ENCODE results near the gene REEP3.
"Not testable (repeated sequence)": the region's sequence is repeated elsewhere in the genome, so short reads cannot be mapped to it uniquely, and the experiment has no call there.

The REEP3 gene

DNA sequence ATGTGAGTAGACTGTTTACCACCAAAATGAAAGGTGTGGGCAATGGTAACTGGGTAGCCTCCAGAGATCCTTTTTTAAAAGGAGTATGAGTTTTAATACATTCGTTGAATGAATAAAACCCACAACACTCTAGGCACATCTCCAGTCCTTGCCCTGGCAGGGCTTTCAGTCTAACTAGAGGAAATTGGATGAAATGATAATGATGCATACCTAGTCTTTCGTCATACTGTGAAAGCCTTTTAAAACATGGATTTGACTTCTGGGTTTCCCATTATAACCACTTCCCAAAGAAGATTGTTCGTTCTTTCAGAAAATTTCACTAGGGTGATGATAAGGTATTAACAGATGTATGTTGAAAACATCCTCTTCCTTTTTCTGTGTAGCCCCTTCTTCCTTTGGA, 110.8 kb downstream of the REEP3 start:
- no peak for DNase-seq

DNA sequence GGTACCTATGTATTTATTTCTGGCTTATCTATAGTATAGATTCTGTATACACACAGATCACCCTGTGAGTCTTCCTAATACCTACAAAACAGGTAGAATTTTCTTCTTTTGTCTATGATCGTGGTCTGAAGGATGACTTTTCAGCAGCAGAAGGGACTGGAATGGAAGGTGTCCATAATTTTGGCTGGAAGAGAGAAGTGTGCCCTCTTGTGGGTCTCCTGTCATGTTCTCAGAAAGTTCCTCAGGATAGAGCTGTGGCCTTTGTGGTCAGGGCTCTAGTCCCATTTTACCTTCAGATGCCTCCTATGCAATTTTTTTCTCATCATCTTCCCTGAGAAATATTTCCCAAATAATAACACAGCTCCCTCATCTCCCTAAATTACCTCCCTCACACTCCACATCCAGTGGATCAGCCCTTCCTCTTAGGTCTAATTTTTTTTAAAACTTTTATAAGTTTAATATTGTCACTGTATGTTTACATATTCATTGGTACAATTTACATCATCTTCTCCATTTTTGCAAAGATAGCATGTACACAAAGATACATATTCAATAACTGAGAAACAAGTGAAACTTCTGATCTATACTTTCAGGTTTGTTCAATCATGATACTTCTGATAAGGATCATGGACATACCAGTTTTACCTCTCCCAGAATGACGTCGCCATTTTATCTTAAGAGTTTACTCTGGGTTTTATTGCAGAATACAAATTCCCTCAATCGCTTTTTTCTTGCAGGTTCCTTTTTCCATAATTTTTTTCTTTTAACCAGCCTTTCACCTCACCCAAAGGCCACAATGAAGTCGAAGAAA, 112.7 kb downstream of the REEP3 start:
- no peak for DNase-seq

DNA sequence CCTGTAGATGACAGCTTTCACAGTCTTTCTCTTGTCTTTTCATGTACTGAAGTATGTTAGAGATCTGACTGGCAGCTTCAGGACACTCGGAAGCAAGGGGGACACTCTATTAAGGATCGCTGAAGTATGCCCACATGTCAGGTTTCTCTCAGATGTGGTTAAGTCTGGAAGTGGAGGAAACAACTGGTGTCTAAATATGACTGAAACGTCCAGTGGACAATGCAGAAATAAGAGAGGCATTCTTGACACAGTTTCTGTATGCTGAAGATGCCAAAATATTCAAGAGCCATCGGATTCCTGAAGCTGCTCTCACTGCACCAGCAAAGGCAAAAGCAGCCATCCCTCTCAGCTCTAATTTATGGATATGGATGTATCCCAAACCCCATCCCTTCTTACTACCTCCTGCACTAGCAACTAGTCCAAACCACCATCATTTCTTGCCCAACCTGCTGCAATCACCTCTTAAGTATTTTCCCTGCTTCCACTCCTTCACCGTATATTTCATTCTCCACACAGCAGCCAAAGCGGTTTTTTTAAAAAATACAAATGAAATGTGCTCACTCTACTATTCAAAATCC, 113.4 kb downstream of the REEP3 start:
- no peak for DNase-seq

DNA sequence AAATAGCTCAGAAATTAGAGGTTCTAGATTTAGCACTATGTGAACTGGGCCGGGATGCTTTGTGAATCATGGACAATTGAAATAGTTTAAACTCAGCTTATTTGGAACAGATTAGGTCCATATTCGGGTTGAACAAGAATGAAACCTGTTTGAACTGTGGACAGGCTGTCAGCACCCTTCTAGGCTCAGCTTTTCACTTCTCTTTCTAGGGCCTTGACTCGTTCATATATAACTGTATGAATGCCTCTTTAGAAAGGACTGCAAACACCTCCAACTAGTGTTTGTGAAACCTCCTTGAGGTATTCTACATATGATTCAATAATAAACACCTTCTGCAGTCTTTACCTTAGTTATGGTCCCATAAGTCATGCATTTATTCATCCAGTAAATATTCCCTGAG, 115.6 kb downstream of the REEP3 start:
- DNase-seq, result no peak

DNA sequence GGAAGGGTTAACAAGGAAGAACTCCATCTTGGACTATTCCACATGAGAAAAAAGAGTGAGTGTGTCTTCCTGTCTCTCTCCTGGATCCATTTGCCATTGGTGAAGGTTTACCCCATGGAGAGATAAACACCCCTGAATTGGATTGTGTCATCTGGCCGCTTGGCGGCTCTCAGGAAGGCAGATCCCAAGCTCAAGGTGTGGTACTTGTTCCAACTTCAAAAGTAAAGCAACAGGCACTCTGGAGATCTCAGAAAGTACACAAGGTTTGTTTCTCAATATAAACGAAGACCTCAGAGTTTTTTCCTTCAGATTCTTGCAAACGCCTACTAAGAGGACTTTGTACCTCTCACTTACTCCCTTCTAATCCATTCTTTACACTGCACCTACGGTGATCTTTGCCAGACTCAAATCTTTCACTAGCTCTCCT, 116.7 kb downstream of the REEP3 start:
- no peak for DNase-seq

DNA sequence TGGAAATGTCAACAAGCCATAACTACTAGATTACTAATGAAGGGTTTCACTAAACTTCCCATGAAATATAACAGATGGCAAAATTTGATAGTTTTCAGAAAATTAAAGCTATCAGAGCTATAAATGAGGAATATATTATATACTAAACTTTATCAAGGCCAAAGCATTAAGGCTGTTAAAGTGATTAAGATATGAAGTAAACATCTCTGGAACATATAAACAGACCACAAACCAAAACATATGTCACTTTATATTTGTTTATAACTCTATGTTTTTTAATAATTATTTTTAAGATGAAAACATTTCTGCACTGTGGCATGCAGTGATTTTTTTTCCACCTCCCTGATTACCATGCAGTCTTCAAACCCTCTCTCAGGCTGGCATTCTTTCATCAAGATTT, 120.2 kb downstream of the REEP3 start:
- DNase-seq, result no peak

DNA sequence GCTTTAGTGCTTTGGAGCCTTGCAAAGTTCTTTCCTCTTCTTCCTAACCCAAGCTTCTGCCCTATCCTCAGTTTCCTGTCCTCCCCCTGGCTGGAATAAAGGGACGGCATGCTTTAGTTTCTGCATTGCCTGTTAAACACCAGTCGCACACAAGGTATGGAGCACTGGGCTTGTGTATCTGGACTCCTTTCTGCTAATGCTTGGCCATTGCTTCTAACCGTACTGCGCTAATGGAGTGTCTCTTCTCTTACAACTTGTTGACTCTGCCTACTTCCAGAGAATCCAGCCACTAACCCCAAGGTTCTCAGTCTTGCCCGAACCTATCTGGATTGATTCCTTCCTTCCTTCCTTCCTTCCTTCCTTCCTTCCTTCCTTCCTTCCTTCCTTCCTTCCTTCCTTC, 120.6 kb downstream of the REEP3 start:
- no peak for DNase-seq

DNA sequence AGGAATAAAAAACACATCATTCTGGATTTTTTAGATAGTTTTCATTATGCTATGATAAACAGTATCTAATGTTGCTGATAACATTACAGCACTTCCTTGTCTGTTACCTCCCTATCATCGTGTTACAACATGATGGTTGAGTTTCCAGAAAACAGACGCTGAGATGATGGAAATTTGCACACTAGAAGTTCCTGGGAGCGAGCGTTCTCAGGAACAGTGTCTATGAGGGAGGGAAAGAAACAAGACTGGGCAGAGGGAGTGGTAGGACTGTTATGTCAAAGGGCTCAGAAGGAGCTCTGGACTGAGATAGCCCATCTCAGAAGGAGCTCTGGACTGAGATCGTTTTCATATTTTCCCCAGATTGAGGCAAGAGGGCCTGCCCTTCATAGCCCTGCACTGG, 121.6 kb downstream of the REEP3 start:
- DNase-seq, result no peak

DNA sequence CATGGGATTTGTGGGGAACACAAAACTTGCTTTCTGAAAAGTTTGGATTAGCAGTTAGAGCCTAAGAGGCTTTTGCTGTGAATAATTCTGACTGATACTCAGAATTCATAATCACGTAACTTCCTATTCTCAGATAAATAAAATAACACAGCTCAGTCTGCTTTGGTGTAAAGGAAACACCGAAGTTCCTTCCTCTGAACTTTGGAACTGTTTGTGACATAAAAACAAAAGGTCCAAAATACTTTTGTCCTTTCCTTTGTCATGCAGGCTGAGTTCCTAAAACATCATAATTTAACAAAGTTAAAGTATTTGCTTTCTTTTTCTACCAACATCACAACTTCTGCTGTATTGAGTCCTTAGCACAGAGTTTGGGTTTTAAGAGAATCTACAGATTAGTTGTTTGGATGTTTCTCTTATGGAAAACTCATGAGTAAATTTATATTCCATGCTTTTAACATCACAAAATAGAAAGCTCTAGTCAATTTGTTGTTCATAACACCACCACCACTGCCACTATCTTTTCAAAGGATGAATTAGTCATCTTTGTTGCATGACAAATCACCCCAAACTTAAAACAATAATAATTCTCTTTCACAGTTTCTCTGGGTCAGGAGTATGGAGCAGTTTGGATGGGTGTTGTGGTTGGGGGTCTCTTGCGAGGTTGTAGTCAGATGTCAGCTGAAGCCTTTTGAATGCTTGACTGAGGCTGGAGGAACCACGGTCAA, 123.4 kb downstream of the REEP3 start:
- DNase-seq, result no peak

DNA sequence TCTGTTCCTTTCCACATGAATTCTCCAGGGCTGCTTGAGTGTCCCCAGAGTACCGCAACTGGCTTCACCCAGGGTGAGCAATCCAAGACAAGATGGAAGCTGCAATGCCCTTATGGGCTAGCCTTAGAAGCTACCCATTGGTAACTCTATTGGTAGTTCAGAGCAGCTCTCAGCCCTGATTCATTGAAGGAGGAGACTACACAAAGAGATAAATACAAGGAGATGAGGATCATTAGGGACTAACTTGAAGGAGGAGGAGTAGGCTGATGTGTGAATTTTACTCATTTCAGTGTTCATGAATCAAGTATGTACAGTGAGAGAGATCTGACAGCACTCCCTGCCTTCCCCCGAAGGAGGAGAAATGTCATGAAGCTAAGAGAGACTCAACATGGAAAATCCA, 124.0 kb downstream of the REEP3 start:
- DNase-seq, result no peak

DNA sequence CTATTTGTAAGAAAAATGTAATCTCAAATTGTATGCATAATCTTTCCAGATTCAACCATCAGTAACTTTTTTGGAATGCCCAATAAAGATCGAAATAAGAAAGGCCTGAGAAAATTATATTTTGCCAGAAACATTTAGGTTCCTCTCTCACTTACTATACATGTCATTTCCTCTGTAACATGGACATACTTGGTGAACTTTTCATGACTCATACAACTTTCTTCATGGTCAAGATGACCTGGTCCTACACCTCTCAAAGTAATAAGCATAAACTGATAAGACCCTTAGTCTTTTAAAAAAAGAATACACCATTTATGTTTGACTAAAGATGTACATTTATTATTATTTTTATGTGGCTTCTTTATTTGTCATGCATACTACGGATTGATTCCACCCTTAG, 125.3 kb downstream of the REEP3 start:
- DNase-seq, result no peak

DNA sequence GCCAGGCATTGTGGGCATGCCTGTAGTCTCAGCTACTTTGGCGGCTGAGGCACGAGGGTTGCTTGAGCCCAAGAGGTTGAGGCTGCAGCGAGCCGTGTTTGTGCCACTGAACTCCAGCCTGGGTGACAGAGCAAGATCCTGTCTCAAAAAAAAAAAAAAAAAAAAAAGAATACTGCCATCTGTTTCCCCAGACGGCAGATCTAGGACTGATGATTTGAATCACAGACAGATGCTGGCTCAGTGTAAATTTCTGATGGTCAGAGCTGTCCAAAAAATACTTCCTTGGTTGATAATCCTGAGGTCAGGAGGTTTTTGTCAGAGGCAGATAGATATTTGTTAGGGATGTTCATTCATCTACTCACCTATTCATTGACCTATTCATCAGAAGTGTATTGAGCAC, 130.7 kb downstream of the REEP3 start:
- no peak for DNase-seq

DNA sequence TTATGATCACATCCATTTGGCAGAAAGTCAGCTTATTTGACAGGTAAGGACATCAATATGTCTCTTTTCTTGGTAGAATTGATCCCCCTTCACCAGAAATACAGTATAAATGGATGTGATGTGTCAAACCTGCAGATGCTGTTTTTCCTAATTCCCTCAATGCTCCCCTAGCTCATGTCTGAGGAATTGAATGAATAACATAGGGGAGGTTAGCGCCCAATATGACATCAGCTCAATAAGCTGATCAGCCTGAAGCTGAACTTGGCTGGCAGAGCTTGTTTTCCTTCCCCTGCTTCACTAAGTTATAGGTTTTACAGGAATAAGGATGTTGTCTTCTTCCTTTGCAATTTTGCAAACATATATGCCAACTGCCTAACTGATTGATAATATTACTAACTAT, 132.5 kb downstream of the REEP3 start:
- DNase-seq, result no peak

DNA sequence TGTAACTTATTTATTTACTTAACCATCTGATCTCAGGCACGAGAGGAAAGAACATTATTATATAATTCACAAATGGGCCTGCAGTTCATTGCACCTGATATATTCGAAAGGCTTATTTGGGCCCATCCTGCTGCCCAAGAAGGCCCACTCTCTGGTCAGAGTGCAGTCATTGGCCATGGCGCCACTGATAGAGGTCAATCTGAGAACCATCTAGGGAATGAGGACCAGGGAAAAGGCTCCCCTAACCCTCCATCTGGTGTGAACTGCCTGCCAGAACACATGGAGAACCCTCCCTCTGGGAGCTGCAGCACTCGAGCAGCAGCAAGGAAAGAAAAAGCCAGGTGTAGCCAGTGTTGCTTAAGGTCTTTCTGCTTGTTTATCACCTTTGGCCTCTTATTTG, 136.6 kb downstream of the REEP3 start:
- no peak for DNase-seq

DNA sequence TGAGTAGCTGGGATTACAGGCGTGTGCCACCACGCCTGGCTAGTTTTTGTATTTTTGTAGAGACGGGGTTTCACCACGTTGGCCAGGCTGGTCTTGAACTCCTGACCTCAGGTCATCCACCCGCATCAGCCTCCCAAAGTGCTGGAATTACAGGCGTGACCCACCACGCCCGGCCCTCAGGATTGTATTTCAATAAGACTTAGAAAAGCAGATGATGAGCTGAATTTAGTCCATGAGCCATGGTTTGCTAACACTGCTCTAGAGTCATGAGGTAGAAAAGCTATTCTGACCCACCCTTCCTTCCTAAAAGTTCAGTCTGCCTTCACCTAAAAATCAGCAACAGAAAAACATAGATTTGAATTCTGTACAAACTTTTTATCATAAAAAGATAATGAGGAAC, 139.7 kb downstream of the REEP3 start:
- DNase-seq, result not testable (repeated sequence)

DNA sequence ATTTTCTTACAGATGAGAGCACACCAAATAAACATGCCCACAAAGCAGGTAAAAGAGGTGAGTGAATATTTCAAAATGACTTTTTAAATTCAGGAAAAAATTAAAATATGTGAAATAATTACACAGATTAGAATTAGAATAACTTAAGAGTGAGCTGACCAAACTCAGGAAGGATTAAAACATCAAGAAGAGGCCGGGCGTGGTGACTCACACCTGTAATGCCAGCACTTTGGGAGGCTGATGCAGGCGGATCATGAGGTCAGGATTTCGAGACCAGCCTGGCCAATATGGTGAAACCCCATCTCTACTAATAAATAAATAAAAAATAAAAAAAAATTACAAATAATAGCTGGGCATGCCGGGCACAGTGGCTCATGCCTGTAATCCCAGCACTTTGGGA, 140.1 kb downstream of the REEP3 start:
- no peak for DNase-seq

DNA sequence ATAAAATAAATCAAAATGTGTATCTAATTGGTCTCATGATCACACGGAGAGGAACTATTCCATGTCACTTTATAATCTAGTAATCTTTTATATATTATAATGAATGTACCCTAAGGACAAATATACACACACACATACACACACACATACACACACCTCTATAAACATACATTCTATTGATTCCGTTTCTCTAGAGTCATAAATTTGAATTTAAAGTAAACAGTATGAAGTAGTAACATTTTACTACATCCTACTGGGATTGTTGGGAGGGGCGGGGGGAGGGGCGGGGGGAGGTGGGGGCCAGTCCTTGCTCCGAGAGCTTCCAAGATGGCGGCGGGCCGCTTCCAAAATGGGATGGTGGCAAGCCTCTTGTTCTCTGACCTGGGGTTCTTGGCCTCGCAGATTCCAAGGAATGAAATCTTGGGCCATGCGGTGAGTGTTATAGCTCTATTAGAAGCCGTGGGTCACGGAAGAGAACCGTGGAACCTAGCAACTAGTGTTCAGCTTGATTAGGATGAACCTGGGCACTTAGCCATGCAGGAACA, 143.2 kb downstream of the REEP3 start:
- no peak for DNase-seq

DNA sequence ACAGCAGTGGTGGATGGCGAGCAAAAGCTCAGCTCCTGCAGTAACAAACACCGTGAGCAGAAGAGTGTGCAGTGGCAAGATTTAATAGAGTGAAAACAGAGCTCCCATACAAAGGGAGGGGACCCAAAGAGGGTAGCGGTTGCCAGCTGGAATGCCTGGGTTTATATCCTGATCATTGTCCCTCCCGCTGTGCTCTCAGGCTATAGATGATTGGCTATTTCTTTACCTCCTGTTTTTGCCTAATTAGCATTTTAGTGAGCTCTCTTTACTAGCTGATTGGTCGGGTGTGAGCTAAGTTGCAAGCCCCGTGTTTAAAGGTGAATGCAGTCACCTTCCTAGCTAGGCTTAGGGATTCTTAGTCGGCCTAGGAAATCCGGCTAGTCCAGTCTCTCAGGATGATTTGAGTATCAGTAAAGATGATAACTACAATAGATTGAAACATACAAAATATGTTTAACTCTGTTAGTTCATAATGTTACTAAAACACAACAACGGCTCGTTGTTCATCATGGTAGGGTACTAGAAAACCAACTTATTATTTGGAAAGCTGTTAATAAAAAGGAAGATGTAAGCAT, 143.9 kb downstream of the REEP3 start:
- not testable (repeated sequence) for DNase-seq

DNA sequence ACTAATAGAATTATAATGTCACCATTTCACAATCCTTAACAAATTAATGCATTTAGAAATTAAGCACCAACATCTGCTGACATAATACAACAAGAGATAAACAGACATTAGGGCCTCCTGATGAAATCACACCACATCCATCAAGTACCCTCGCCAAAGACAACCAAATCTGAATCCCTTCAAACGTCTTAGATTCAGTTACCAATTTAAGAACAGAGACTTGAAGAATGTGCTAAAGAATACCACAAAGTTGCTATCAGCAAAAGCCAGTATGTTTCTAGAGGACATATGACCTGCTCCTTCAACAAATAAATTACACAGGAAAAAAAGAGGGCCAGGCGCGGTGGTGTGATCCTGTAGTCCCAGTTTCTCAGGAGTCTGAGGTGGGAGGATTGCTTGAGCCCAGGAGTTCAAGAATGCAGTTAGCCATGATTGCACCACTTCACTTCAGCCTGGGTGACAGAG, 144.5 kb downstream of the REEP3 start:
- no peak for DNase-seq

DNA sequence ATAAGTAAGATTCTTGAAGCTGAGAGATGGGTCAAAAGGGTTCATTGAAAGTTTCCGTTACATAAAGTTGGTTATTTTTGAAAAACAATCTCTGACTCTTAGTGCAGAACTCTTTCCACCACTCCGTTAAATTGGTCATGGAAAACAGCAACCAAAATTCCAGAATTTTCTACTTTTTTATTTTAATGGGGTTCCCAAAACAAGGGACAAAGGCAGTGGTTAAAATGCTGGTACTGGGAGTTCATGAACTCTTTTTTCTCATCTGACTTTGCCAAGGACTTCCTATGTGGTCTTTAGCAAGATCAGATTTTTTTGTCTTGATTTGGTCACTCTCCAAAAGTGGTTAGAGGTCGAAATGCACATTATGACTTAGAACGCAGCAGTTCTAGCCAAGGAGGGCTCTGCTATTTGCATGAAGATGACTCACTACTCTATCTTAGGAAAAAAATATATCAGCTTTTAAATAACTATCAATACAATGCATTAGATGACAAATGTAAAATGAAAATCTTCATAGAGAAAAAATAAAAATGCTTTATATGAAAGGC, 145.7 kb downstream of the REEP3 start:
- no peak for DNase-seq

DNA sequence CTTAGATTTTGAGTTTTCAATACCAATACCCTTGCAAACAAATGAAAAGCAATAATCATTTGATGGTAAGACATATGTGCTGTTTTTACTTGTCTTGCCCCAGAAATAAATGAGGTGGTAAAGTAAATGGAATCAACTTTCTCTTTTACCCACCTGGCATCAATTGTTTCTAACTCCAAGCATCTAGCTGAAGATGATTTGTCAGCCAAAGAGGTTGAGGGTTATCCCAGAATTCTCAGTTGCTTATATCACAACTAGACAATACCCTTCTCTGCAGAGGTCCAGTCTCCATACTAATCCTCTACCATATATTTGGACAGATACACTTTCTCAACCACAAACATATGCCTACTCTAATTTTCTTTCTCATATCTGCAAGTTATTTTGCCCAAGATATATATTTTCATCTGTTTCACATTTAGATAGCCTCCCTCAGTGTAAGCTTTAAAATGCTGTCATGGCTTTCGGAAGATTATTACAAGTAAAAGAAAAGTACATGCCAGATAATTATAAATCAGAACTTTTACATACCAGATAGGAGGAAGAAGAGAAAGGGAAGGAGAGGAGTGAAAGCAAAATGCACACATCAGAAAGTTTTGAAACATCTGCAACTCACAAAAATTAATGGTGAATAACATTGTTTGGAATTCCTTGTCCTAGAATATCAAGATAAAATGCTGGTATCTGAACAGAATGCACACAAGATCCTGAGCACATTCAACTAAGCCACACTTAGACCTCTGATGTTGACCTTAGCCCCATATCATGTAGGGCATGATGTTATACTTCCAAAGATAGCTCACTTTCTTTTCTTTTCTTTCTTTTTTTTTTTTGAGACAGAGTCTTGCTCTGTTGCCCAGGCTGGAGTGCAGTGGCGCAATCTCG, 146.6 kb downstream of the REEP3 start:
- DNase-seq, result no peak

DNA sequence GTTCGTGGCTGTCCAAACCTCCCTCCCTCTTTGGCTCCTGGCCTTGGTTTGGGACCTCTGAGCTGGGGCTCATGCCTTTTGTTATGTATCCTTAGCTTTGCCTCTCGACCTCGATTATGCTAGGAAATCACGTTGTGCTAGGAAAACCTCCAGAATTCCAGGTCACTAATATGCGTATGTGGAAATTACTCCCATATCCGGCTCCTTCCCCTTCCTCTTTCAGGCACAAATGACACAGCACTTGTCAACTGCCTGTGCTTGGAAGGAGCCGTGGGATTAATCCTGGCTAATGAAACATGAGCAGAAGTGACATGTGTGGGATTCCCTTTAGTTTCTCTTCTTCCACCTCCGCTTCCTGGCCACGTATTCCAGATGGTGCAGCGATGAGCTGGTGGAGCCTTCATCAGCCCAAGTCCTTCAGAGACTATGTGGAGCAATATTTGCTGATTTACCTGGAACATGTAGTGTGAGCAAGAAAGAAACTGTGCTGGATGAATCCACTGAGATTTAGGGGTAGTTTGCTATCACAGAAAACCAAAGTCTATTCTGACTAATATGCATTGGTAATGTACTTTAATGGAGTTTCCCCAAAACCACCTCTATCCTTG, 149.2 kb downstream of the REEP3 start:
- DNase-seq, result no peak

All from NCI-H1417 treated with DMSO at 0.1 percent for 48 hours (cell line).